C4-2B (cell line): ENCODE results near the gene ANKRA2.

Source experiments
- CTCF ChIP-seq: fragments of 450-650 bp; conservative IDR thresholded peaks from 2 replicates; pipeline ENCODE4 v1.5.1; 2017; ENCODE audit warnings: mild to moderate bottlenecking
- ZFX ChIP-seq: fragments of 450-650 bp; IDR thresholded peaks from 2 replicates; pipeline ENCODE4 v1.6.1; 2017

- TF ChIP-seq CTCF (no peak), ZFX (no peak)
These were observed 42.5 kb downstream of the ANKRA2 start for GRCh38 chr5:73522989-73523388.
